HG03342 (cell line): ENCODE results near the gene SLC7A9.
"Not testable (repeated sequence)": the region's sequence is repeated elsewhere in the genome, so short reads cannot be mapped to it uniquely, and the experiment has no call there.

Source experiments
- ATAC-seq: cut with Tn5 transposase; IDR thresholded peaks from one replicate; pipeline ENCODE4 v1.9.1; 2021; ENCODE audit warnings: mild to moderate bottlenecking, moderate library complexity; ENCODE audit not compliant: unreplicated experiment

The SLC7A9 gene

DNA sequence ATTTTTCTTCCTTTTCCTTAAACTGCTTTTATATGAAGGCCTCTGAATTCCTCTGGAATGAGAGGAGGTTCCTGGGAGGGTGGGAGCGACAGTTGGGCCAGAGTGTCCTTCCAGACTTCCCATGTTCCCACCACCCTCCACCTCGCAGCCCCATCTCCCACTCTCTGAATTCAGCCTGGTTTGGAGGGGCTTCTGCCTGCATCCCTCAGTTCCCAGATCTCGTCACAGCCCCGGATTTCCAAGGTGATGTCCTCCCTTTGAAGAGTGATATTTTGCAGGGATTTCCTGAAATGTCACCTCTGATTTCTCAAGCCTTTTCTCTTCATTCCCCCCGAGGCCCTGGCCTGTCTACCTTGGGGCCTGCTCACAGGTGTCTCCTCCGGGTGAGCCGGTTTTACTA lies 16.7 kb upstream of the SLC7A9 start:
- no peak for ATAC-seq

DNA sequence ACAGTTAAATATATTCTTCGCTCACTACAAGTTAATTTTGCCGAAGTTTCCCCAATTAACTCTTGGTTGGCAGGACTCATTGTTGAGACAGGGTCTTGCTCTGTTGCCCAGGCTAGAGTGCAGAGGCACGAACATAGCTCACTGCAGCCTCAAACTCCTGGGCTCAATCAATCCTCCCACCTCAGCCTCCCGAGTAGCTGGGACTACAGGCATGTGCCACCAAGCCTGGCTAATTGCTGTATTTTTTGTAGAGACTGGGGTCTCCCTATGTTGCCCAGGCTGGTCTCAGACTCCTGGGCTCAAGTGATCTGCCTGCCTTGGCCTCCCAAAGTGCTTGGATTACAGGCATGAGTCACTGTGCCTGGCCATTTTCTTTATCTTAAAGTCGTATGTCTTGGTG lies 15.7 kb upstream of the SLC7A9 start:
- not testable (repeated sequence) for ATAC-seq

DNA sequence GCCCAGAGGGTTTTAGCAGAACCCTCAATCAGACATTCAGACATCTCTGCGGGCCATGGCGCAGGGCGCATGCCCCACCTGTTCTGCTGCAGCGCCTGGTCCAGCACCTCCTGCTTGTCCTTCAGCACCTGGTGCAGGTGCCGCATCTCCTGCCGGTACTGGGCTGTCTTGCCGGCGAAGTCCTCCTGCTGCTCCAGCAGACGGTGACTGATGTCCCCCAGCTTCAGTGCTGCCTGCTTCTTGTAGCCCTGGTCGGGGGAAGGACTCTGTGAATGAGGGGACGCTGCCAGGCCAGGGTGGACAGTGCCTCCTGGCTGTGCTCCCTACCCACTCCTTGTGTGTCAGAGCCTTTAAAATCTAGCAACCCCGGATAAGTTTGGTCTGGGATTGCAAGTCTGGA lies 12.2 kb upstream of the SLC7A9 start:
- no peak for ATAC-seq

DNA sequence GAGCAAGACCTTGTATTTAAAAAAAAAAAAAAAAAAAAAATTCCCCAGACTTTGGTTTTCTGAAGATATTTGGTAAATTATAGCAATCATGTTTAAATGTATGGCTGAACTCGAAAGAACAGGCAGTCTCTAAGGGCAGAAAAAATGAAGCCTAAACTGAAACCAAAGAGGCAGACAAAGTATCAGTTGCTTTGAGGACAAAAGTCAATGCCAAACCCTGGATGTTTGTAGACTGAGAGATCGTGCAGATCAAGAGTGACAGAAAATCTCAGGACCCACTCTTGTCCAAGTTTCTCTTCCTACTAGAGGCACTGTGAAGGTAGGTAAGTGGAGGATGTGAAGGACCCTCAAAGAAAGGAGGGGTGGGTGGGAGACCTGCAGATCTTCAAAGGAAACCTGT lies 11.1 kb upstream of the SLC7A9 start:
- no peak for ATAC-seq

DNA sequence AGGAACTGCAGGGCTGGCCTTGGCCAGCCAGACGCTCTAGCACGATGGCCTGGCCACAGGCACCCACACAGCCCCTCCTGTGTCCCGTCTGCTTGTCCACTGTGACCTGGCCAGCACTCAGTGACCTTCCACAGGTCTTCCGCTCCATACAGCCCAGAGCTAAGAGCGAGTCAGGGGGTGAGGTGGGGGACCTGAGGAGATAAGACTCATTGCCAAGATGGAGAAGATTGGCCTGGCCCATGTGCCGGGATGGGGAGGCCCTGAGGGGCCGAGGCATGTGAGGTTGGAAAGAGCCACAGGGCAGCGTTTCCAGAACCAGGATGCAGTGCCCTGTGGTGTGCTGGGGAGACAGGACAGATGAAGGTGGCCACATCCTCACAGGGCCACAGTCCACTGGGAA lies 10.2 kb upstream of the SLC7A9 start:
- ATAC-seq = no peak

DNA sequence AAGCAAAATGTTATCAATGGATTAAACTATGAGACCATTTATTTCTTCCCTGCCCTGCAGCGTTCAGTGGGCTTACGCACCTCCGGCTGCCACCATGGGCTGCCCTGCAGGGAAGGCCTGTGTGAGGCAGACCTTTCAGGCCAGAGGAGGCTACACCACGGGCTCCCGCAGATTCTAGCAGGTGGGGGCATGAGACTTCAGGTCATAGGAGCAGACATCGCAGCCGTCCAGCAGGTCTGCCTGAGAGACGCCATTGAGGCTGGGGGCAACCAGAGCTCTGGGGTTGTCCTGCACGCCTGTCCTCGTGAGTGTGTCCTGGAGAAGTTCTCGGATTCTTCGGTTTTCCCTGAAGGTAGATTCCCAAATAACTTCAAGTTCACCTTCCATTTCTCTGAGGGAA lies 9.4 kb upstream of the SLC7A9 start:
- no peak for ATAC-seq

DNA sequence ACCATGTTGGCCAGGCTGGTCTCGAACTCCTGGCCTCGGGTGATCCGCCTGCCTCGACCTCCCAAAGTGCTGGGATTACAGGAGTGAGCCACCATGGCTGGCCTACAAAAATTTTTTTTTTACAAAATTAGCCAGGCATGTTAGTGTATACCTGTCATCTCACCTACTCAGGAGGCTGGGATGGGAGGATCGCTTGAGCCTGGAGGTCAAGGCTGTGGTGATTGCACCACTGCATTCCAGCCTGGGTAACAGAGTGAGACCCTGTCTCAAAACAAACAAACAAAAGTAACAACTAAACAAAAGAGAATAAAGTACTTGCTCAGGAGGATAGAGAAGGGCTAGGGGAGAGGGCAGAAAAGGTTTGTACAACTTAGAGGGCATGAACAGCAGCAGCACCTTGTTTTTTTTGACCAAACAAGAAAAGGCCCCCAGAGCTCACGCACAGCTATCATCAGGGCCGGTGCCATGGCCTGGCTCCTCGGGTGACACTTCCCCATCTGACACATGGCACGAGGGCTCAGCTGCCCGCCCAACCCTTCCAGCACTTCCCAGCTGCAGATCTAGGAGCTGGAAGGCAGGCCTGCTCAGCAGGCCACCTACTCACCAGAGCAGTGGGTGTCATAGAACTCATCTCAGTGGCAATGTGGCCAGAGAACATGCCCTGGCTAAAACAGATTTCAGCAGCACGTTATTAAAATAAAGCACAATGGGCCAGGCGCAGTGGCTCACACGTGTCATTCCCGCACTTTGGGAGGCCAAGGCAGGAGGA lies 8.6 kb upstream of the SLC7A9 start:
- no peak for ATAC-seq

DNA sequence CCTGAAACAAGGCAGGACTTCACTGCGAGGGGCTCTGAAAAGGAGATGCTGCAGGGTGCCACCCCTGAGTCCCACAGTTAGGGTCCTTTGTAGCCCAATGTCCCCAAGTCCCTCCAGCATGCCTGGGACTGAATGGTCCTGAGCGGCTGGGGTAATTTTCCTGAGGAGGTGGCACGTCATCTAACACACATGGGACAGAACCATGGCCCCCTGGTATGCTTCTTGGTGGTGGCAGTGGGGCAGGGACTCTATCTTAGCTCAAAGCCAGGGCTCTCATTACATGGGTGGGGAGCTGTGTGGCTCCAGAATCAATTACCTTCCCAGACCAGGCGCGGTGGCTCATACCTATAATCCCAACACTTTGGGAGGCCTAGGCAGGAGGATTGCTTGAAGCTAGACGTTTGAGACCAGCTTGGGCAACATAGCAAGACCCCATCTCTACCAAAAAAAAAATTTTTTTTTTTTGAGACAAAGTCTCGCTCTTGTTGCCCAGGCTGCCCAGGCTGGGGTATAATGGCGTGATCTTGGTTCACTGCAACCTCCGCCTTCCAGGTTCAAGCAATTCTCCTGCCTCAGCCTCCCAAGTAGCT lies 7.9 kb upstream of the SLC7A9 start:
- no peak for ATAC-seq

DNA sequence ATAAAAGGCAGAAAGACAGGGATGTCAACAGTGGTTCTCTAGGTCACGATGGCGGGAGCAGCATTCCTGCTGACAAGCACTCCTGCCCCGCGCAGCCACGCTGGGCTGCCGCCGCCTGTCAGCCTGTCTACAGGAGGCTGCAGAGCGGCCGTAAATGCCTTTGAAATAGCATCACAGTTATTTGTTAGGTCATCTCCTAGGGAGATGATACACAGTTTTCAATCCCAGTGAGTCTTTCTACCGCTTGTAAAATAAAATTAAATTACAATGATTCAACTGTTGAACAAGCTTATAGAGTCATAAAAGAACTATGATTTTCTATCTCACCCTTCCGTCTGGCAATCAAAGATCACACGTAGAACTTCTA lies 7.3 kb upstream of the SLC7A9 start:
- no peak for ATAC-seq

DNA sequence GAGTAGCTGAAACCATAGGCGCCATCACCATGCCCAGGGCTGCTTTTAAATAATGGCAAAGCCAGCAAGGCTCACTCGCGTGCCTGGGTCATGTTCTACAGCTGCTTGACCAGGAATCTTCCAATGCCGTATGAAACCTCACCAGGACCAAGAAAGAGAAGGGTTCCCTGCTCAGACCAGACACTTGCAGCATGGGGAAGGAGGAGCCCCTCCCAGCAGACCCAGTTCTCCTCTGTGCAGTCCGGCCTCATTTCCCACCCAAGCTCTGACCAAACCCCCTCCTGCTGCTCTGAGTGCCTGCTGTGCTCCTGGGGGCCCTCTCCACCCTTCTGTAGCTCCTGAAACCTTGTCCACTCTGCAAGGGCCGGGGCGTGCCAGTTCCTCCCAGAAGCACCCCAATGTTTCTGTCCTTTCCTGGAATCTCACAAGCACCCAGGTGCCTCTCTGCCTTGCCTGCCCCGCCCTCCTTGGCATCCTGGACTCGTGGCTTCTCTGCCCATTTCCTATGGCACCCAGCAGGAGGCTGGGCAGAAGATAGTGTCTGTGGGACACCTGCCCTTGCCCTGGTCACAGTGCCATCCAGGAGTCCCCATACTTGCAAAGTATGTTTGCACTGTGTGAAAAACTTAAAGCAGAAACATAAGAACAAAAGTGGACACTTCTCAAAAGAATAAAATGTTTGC lies 6.8 kb upstream of the SLC7A9 start:
- no peak for ATAC-seq

DNA sequence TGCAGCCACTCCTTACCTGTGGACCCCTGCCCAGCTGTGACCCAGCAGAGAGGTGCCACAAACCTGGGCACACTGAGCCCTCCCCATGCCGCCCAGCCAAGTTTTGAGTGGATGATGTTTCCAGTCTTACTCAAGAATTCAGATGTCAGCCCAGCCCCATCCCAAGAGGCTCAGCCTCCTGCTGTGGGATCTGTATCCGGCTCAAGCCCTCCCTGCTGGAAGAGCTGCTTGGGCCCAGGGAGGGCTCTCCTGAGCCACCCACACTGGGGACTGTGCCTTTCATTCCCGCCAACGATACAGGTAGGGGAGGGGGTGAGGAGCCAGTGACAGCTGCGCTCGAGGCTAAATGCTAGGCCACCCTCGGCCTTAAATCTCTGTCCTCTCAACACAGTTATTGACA lies 5.9 kb upstream of the SLC7A9 start:
- ATAC-seq = no peak

DNA sequence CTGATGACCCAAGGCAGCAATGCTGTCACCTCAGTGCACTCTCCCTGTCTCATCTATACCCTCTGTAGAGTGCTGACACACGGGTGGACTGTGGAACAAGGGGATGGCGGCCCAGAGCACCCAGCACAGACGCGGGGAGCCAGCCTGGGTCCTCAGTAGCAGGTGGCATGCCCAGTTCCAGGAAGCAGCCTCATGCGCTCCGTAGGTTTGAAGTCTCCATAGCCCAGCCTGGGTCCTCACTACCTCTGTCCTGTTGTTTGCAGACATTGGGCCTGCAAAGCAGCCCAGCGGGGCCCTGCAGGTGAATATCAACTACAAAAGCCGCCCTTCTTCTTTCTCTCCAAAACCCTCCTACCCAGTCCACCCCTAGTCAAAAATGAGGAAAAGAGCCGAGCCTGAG lies 5.0 kb upstream of the SLC7A9 start:
- no peak for ATAC-seq

DNA sequence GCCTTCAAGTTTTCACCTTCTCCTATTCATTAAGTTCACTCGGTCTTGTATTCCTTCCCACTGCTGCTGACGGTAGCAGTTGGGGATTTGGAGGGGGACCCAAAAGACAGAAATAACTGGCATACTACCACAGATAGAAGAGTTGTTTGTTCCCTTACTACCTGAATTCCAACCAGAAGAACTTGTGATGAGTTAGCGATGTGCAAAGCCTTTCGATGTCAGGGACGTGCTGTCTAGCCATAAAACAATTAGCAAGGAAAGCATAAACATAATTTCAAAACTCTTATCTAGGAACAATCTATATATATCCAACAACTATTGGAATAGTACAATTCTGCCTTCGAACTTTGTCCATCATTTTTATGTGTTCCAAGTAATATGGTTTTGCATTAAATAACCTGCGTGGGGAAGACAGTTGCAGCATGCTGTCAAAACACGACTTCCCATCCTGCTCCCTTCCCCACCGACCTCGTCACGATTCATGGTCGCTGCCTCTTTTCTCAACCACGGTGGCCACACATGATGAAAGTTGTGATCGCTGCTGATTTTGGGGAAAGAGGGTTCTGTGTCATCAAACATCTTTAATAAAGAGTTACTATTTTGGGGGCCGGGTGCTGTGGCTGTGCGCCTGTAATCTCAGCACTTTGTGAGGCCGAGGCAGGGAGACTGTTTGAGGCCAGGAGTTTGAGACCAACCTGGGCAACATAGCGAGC lies 3.8 kb upstream of the SLC7A9 start:
- ATAC-seq = no peak

DNA sequence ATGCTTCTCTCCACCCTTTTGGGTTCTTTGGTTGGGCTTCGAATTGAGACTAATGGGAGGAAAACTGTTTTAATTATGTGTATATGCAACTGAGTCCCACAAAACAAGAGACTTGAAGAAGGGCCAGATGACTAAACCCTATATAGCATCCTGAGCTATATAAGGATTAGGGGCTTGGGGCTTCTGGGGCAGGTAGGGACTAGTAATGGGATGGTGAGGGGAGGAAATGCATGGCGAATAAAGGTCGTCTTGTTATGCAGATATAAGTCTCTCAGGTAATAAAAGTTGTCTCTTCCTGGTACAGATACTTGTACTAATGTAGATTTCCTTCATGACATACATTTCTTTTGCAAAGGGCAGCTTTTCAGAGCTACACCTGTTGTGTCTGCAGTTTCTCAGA lies 2.8 kb upstream of the SLC7A9 start:
- ATAC-seq = no peak

DNA sequence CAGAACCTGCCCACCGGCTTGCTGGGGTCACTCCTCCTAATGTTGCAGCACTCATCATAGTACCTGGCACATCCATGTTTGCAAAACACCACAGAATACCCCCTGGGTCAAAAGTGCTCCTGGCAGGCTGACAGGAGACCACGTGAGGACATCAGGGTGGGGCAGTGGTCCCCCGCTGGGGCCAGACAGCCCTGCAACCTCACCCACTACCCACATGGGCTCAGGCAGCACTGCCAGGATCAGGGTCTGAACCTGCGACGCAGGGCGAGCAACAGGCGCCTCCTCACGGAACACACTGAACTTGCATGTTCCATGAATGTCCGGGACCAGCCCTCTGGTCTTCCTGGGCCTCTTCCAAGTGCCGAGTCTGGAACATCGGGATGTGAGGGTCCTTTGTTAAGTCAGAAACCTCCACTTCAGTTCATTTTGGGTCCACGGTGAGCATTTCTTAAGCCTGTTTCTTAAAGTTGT lies 1.4 kb upstream of the SLC7A9 start:
- no peak for ATAC-seq

DNA sequence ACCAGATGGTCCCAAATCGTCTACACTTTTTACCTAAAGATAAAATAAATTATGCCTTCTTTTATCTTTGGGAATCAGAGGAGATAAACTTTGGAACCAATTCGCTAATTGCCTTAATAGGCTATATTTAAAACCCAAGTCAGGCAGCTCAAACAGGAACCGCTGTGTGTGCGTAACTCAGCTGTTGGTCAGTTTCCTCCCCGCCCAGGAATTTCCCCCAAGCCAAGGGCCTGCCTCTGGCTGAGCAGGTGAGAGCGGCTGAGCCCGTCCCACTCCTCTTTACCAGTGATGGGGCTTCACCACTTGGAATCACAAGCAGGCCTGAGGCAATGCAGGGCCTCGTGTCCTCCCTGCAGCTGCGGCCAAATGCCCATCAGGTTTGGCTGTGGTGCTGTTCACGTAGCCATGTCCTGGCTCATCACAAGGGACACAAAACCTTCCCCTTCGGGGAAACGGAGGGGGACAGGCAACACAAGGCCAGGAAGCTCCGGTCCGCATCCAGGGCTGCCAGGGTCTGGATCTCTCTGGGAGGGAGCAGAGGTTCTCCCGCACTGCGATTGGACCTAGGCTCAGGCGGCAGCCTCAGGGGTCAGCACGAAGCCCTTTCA lies 503 bp upstream of the SLC7A9 start:
- no peak for ATAC-seq

DNA sequence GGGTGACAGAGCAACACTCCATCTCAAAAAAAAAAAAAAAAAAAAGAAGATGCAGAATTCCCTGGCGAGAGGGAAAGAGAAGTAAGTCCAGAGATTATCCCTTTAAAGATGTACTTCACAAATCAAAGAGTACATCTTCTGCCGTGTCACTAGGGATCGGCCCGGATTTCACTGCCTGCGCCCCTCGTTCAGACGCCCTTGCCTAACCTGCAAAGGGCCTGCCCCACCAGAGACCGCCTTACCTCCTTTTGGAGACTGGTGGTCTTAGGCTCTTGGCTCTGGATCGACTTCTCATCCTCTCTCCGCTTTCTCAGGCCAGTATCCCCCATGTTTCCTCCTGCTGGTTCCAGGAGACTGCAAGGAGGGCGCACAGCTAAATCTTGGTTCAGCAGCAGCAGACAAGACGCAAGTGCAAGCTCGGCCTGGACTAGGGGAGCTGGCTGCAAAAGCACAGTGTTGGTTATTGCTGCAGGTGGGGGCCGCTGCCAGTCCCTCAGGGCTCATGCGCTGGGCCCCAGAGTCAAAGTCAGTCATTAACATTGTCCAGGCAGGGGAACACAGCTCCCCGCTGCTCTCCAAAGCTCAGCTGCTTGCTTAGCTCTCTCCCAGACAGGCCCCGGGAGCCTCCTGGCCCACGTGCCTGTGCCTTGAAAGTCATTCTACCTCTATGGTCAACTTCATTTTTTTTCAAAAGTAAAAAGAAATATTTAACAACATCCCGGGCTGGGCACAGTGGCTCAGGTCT lies 1.2 kb downstream of the SLC7A9 start:
- ATAC-seq = no peak

DNA sequence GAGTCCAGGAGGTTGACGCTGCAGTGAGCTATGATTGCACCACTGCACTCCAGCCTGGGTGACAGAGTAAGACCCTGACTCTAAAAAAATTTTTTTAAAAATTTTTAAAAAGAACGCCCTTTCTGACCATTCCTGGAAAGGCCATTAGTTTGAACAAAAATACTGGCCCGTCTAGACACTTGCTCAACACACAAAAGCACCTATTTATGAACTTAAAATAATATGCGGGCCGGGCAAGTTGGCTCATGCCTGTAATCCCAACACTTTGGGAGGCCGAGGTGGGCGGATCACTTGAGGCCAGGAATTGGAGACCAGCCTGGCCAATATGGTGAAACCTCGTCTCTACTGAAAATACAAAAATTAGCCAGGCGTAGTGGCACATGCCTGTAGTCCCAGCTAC lies 2.1 kb downstream of the SLC7A9 start:
- not testable (repeated sequence) for ATAC-seq

DNA sequence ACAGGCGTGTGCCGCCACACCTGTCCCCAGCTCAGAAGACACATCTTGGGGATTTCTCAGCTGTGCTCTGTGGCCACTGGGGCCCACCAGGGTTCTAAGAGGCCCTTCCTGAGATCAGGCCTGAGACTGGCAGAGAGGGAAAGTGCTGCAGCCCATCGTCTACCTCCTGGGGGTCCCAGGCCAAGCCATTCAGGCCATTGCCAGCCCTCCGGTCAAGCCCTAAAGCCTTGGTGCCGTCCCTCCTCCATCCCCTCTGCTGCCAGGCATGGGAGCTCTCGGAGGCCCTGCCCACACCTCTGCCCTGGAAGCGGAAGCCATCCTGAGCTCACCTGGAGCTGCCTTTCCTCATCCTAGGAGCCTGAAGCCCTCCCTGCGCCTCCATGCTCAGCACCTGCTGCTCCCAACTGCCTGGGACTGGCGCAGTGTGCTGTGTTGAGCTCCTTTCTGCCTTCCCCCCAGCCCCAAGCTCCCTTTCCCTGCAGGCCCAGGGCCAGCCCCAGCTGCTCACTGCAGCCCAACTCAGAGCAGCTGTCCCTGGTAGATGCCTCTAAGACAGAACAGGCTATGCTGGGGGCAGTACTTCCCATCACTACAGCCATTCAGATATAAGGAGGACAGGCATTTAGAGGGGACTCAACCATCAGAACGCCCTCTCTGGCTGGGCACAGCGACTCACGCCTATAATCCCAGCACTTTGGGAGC lies 2.9 kb downstream of the SLC7A9 start:
- ATAC-seq = no peak

DNA sequence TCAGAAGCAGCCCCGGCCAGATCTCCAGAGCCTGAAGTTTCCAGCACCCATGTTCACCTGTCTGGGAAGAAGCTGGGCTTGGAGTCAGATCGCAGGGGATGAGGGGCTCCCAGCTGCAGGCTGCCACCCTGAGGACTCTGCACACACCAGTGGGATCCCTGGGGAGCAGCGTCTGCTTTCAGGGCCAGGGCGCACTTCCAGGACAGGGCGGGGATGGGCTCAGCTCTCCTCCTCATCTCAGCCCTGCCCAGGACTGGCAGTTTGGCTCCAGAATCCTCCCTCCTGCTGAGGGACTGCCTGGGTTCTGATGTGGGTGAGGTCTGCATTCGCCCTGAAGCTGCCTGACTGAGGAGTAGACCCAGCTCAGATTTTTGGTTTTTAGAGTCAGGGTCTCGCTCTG lies 3.5 kb downstream of the SLC7A9 start:
- ATAC-seq = no peak
